Activated naive CD4-positive, alpha-beta T cell treated with anti-CD3 and anti-CD28 coated beads, Interleukin-2, amount 50 U/mL, for 72 hours (primary cell): Measurements from ENCODE around the gene IGF2BP2. TPM values are rescaled to one million over a fixed set of nuclear protein-coding genes. Genes with fewer than 3 reads are reported as not detected.
"Not testable (repeated sequence)": the region's sequence is repeated elsewhere in the genome, so short reads cannot be mapped to it uniquely, and the experiment has no call there.

Experiments
- ATAC-seq, 2 donors: fragments of 150-1000 bp; cut with Tn5 transposase; 2 replicates each; pipeline ENCODE4 v1.10.0; 2021; ENCODE audit warnings: mild to moderate bottlenecking in 2 of 2, moderate library complexity in 2 of 2
- DNase-seq, 2 donors: peaks; one replicate each; pipeline ENCODE4 v3.0.0; 2021 to 2022; ENCODE audit warnings: low spot score in 2 of 2
- H3K27ac Mint-ChIP-seq, 2 donors: one replicate each; pipeline ENCODE4 v1.8.0; 2022; ENCODE audit warnings: mild to moderate bottlenecking in 2 of 2, mixed read lengths in 2 of 2
- H3K36me3 Mint-ChIP-seq, 2 donors: one replicate each; pipeline ENCODE4 v1.8.0; 2022; ENCODE audit warnings: mixed read lengths in 2 of 2
- H3K9me3 Mint-ChIP-seq, 2 donors: one replicate each; pipeline ENCODE4 v1.8.0; 2022; ENCODE audit warnings: mixed read lengths in 2 of 2
- total RNA-seq, 2 donors: library from RNA; stranded (reverse); gene quantifications; one replicate each; pipeline ENCODE4 v1.2.3, GENCODE V29; 2022

Gene IGF2BP2
- total RNA-seq, 2 donors from 2014 or later, result 0.46 to 2.9 TPM

GRCh38 chr3:185697228-185697627 lies 127.6 kb downstream of the IGF2BP2 start:
- not testable (repeated sequence) for H3K9me3 Mint-ChIP-seq, DNase-seq, ATAC-seq, H3K27ac Mint-ChIP-seq, H3K36me3 Mint-ChIP-seq

GRCh38 chr3:185696039-185696438 lies 128.8 kb downstream of the IGF2BP2 start:
- Mint-ChIP-seq H3K36me3 (no peaks in the 10 kb centered on the region), H3K9me3 (no peaks in the 10 kb centered on the region), H3K27ac (no peak overlapping the region)
- DNase-seq (no peak), ATAC-seq (no peak)

- DNase-seq, result no peak
- Mint-ChIP-seq H3K9me3 (no peaks in the 10 kb centered on the region), H3K27ac (no peak overlapping the region), H3K36me3 (no peaks in the 10 kb centered on the region)
- no peak for ATAC-seq
Measured at GRCh38 chr3:185693985-185694653, 130.7 kb downstream of the IGF2BP2 start.

GRCh38 chr3:185691622-185692021 lies 133.2 kb downstream of the IGF2BP2 start:
- H3K27ac Mint-ChIP-seq, result no peak overlapping the region
- no peaks in the 10 kb centered on the region for H3K9me3 Mint-ChIP-seq
- no peak for ATAC-seq
- no peak for DNase-seq
- H3K36me3 Mint-ChIP-seq, result no peaks in the 10 kb centered on the region

GRCh38 chr3:185687271-185687878 lies 137.5 kb downstream of the IGF2BP2 start:
- ATAC-seq, result no peak
- DNase-seq, result no peak
- H3K27ac Mint-ChIP-seq, result no peak overlapping the region
- no peaks in the 10 kb centered on the region for H3K36me3 Mint-ChIP-seq
- no peaks in the 10 kb centered on the region for H3K9me3 Mint-ChIP-seq

GRCh38 chr3:185685231-185686035 lies 139.4 kb downstream of the IGF2BP2 start:
- H3K9me3 Mint-ChIP-seq, result no peaks in the 10 kb centered on the region
- H3K27ac Mint-ChIP-seq, result no peak overlapping the region
- no peaks in the 10 kb centered on the region for H3K36me3 Mint-ChIP-seq
- ATAC-seq (no peak), DNase-seq (no peak)

- no peak for DNase-seq
- peaks cover 0 to 13% of the 10 kb centered on the region in 2 donors for H3K36me3 Mint-ChIP-seq
- H3K9me3 Mint-ChIP-seq, result peaks cover 5 to 16% of the 10 kb centered on the region in 2 donors
- no peak overlapping the region for H3K27ac Mint-ChIP-seq
- ATAC-seq, result no peak
Measured at GRCh38 chr3:185680231-185680630, 144.6 kb downstream of the IGF2BP2 start.

GRCh38 chr3:185678027-185678426 lies 146.8 kb downstream of the IGF2BP2 start:
- ATAC-seq (no peak), DNase-seq (no peak)
- peaks cover 5 to 16% of the 10 kb centered on the region in 2 donors for H3K9me3 Mint-ChIP-seq

GRCh38 chr3:185677146-185677829 lies 147.6 kb downstream of the IGF2BP2 start:
- ATAC-seq (no peak), DNase-seq (peak in 1 of 2 donors; percentile 14)
- H3K27ac Mint-ChIP-seq, result no peak overlapping the region
- peaks cover 5 to 16% of the 10 kb centered on the region in 2 donors for H3K9me3 Mint-ChIP-seq
- peaks cover 0 to 13% of the 10 kb centered on the region in 2 donors for H3K36me3 Mint-ChIP-seq

More at GRCh38 chr3:185678027-185678426, 146.8 kb downstream of the IGF2BP2 start:
- peaks cover 0 to 13% of the 10 kb centered on the region in 2 donors for H3K36me3 Mint-ChIP-seq
- H3K27ac Mint-ChIP-seq, result no peak overlapping the region

GRCh38 chr3:185667574-185667973 lies 157.3 kb downstream of the IGF2BP2 start:
- DNase-seq (no peak), ATAC-seq (no peak)

GRCh38 chr3:185663929-185664328 lies 160.9 kb downstream of the IGF2BP2 start:
- no peaks in the 10 kb centered on the region for H3K9me3 Mint-ChIP-seq
- no peak overlapping the region for H3K27ac Mint-ChIP-seq
- H3K36me3 Mint-ChIP-seq, result no peaks in the 10 kb centered on the region
- ATAC-seq (no peak), DNase-seq (no peak)

More at GRCh38 chr3:185667574-185667973, 157.3 kb downstream of the IGF2BP2 start:
- no peak overlapping the region for H3K27ac Mint-ChIP-seq
- H3K36me3 Mint-ChIP-seq, result no peaks in the 10 kb centered on the region
- H3K9me3 Mint-ChIP-seq, result no peaks in the 10 kb centered on the region

- Mint-ChIP-seq H3K9me3 (no peaks in the 10 kb centered on the region), H3K27ac (no peak overlapping the region), H3K36me3 (no peaks in the 10 kb centered on the region)
- ATAC-seq (no peak), DNase-seq (no peak)
Measured at GRCh38 chr3:185661772-185662171, 163.1 kb downstream of the IGF2BP2 start.

GRCh38 chr3:185661296-185661695 lies 163.5 kb downstream of the IGF2BP2 start:
- DNase-seq, H3K36me3 Mint-ChIP-seq, ATAC-seq, H3K9me3 Mint-ChIP-seq, H3K27ac Mint-ChIP-seq: not testable (repeated sequence)

- peak; percentile 73 to 87 for ATAC-seq
- Mint-ChIP-seq H3K36me3 (no peaks in the 10 kb centered on the region), H3K9me3 (no peaks in the 10 kb centered on the region), H3K27ac (no peak overlapping the region)
- peak in 1 of 2 donors; percentile 76 for DNase-seq
Measured at GRCh38 chr3:185659942-185660921, 164.6 kb downstream of the IGF2BP2 start.

- ATAC-seq (no peak), DNase-seq (no peak)
- Mint-ChIP-seq H3K9me3 (no peaks in the 10 kb centered on the region), H3K36me3 (no peaks in the 10 kb centered on the region), H3K27ac (no peak overlapping the region)
Measured at GRCh38 chr3:185658943-185659342, 165.9 kb downstream of the IGF2BP2 start.

- ATAC-seq, result no peak
- no peak overlapping the region for H3K27ac Mint-ChIP-seq
Measured at GRCh38 chr3:185658504-185658912, 166.3 kb downstream of the IGF2BP2 start.

More at GRCh38 chr3:185658504-185658912, 166.3 kb downstream of the IGF2BP2 start:
- Mint-ChIP-seq H3K36me3 (no peaks in the 10 kb centered on the region), H3K9me3 (no peaks in the 10 kb centered on the region)
- no peak for DNase-seq
